Thyroid gland (tissue), 4 donors: ENCODE data around the gene NDUFS6.

ENCODE experiments used
- CTCF ChIP-seq, 6 experiments: fragments of 200-600 bp in 3 of 6; fragments of 450-650 bp in 3 of 6; sonication (generic) in 3 of 6; IDR thresholded peaks; one replicate each; pipeline ENCODE4 v1.5.1; 2016 to 2019; ENCODE audit warnings: antibody characterized with exemption in 6 of 6, mild to moderate bottlenecking in 2 of 6, inconsistent platforms in 1 of 6, moderate library complexity in 1 of 6
- POLR2A ChIP-seq, 2 donors: fragments of 450-650 bp; IDR thresholded peaks; one replicate each; pipeline ENCODE4 v1.6.1; 2017; ENCODE audit warnings: antibody characterized with exemption in 2 of 2, mild to moderate bottlenecking in 2 of 2, moderate library complexity in 1 of 2

GRCh38 chr5:1762121-1762882, 38.9 kb upstream of the NDUFS6 start:
- no peak for TF ChIP-seq POLR2A (IDR thresholded peaks at IDR 0.05)
- TF ChIP-seq CTCF (IDR thresholded peaks at IDR 0.05) = no peak
